SHP77 (cell line): ENCODE data around the gene UBE2O.
A peak's percentile ranks its signal among the peaks of the same experiment; 100 is the strongest.
"Not testable (repeated sequence)": the region's sequence is repeated elsewhere in the genome, so short reads cannot be mapped to it uniquely, and the experiment has no call there.

Source experiments
- DNase-seq, 2 experiments: peaks; one replicate each; lab custom pipeline; 2025; lab: John Stamatoyannopoulos, UW

The UBE2O gene

DNA sequence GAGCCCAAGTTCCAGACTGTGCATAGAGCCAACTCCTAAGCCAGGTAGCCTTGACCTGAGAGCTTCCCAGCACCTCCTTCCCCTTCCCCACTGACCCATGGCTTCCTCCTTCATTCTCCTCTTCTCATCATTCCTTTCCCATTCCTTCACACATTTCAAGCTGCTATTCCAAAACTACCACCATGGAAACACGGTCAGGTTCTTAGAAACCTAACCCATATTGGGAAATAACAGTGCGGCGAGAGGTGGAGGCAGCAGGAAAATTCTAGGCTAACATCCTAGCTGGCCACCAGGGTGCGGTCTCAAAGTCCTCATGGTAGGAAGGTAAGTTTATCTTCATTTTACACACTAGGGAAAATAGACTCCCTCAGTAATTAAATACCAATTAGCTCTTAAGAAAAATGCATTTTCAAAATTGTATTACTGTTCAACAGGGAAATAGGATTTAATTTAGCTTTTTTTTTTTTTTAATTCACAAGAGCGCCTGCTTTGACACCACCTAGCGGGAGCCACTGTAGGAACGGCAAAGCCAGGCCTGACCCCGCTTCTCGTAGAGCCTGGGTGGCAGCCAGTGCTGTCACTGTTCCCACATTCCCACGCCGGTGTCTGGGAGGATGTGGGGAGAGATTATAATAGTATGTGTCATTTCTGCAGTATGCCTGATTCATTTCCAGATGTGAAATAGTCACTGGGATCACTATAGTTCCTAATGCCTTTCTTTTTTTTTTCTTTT lies 82.5 kb downstream of the UBE2O start:
- DNase-seq: no peak

- DNase-seq: no peak
Measured at GRCh38 chr17:76369804-76370203, 83.1 kb downstream of the UBE2O start.

DNA sequence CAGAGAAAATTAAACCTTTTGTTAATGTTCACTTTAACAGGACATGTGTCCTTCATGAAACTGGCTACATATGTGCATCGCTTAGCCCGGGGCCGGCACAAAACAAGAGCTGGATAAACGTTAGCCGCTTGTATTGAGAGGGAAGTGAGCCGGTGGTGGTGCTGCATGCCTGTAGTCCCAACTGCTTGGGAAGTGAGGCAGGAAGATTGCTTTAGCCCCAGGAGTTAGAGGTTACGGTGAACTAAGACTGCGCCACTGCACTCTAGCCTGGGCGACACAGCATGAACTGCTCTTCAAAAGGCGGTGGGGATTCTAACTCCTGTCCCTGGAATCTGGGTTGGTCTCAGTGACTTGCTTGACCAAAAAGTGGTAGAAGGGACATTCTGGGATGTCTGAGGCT lies 83.6 kb downstream of the UBE2O start:
- DNase-seq: no peak

DNA sequence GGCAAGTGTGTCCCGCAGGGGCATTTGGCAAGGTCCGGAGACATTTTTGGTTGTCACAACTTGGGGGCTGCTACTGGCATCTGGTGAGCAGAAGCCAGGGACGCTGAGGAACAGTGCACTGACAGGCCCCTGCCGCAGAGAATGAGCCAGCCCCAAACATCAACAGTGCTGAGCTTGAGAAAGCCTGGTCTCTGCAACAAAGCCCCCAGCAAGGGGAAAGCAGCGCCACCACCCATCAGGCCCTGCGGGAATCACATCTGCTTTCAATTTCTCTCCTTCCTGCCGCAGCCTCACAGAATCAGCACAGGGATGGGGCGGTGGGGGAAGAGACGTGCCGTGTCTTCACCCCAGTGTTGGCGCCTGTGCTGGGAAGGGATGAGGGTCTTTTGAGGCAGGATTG lies 84.4 kb downstream of the UBE2O start:
- DNase-seq: no peak

- no peak for DNase-seq
Measured at GRCh38 chr17:76367642-76368041, 85.3 kb downstream of the UBE2O start.

GRCh38 chr17:76366247-76366646 lies 86.7 kb downstream of the UBE2O start:
- DNase-seq: no peak

DNA sequence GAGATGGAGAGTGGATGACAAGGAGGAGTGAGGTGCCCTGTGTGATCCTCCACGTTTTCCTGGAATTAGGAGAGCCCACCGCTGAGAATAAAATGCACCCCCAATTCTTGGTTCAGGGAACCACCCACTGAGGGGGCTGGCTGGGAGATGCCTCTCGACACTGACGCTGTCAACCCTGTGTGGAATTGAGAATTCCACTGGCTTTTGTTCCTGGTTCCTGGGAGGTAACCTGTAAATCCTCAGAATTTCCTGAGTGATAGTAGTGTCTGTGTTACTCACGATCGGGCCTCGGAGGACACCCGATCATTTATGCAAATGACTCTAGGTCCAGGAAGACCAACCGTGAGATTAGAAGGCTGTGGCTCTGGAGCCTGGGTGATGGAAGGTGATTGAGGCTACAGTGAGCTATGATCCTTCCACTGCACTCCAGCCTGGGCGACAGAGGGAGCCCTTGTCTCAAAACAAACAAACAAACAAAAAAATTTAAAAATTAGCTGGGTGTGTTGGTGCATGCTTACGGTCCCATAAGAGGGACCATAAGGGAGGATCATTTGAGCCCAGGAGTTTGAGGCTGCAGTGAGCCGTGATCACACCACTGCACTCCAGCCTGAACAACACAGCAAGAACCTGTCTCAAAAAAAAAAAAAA lies 87.6 kb downstream of the UBE2O start:
- DNase-seq: no peak

- DNase-seq: no peak
Measured at GRCh38 chr17:76363107-76363842, 89.7 kb downstream of the UBE2O start.

DNA sequence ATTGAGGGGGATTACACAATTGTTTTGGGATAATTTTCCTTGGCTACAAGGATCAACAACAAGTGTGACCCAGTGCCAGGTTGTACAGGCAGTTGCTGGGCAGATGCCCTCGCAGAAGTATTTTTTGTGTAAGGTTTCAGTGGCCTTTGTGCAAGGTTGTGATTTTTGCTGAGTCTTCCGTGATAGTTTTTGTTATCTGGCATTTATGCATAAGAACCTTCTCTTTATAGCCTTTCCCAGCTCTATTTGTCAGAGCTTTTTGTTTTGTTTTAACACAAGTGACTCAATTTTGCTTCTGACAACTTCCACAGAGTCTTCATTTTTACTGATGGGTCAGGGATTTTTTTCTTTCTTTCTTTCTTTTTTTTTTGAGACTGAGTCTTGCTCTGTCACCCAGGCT lies 92.5 kb downstream of the UBE2O start:
- DNase-seq: no peak

- not testable (repeated sequence) for DNase-seq
Measured at GRCh38 chr17:76359776-76360175, 93.2 kb downstream of the UBE2O start.

DNA sequence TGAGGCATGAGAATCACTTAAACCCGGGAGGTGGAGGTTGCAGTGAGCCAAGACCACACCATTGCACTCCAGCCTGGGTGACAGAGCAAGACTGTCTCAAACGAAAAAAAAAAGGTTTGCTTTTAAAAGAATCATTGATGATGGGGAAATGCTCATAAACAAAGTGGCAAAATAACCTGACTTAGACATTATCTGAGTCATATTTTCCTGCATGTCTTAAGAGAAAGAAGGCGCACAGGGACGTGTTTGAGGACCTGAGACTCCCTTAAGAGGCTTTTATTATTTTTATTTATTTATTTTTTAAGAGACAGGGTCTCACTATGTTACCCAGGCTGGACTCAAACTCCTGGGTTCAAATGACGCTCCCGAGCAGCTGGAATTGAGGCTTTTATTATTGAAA lies 93.6 kb downstream of the UBE2O start:
- no peak for DNase-seq

GRCh38 chr17:76357597-76358158 lies 95.3 kb downstream of the UBE2O start:
- no peak for DNase-seq

DNA sequence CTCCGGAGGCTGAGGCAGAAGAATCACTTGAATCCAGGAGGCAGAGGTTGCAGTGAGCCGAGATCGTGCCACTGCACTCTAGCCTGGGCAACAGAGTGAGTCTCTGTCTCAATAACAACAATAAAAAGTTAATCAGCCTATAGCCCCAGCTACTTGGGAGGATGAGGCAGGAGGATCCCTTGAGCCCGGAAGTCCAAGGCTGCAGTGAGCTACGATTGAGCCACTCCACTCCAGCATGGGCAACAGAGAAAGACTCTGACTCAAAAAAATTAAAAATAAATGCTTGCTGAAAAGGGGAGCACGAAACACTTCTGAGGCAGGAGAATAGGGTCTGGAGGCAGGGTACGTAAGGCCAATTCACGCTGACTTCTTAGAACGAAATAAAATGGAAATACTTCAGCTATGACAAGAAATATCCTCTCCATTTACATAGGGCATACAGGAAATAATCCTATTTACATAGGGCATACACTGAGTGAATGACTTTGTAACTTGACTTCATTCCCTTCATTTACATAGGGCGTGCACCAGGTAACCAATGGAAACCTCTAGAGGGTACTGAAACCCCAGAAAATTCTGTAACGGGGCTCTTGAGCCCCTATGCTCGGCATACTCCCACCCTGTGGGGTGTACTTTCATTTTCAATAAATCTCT lies 96.0 kb downstream of the UBE2O start:
- DNase-seq: no peak

DNA sequence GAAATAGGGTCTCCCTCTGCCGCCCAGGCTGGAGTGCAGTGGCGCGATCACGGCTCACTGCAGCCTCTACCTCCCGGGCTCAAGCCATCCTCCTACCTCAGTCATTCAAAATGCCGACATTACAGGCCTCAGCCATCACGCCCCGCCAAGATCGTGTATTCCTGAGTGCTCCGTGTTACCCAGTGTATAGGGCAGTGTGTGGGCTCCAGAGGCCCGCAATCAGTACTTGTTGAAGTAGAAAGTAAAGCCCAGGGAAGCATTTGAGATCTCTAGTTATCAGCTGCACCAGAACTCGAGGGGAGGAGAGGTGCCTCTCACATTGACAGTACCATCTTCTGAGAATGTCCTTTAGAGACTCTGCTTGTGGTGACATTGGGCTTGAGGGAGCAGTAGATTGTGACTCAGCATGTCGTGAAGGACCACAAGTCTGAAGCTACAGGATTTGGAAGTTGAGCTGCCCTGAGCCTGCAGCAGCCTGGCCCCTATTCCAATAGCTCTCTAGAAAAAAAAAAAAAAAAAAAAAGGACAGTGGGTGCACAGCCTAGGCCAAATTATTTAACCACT lies 98.1 kb downstream of the UBE2O start:
- DNase-seq: peak; percentile 22 to 33

GRCh38 chr17:76354317-76354729 lies 98.6 kb downstream of the UBE2O start:
- no peak for DNase-seq

DNA sequence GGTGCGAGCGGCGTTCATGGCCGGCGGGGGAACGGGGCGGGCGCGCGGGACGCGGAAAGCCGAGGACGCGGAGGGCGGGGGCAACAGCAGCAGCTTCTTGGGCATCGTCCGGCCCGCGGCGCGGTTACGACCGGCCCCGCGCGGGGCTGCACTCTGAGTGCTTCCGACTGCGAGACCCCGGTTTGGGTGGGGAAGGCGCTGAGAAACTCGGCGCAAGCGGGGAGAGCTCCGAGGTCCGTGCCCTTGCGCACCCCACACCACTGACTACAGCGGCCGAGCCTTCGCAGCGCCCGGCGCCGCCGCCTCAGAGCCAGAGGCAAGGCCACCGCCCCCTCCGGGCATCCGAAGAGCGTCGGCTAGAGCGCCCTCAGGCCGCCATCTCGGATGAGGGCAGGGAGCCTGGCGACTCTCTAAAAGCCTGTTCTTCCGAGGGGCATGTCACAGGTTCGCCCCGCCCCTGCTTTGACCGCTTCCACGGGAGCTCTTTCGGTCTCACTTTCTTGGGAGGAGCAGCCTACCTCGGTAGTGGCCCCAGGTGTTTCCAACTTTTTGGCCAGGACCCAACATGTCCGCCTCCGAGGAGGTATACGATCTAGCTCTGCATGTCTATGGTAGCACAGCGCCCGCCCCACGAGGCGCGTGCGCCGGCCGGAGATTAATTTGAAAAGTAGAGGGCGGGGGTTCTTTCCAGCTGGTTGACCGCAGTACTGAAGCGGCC lies 99.2 kb downstream of the UBE2O start, which contains the start of gene PRPSAP1:
Gene PRPSAP1 (minus strand): TSS at position 318 of the 718 bp plus-strand sequence. CDS start 213 bp downstream, at position 105.
- peak; percentile 96 for DNase-seq

- peak in 1 of 2 experiments; percentile 54 for DNase-seq
Measured at GRCh38 chr17:76353004-76353598, 99.9 kb downstream of the UBE2O start.

- DNase-seq: no peak
Measured at GRCh38 chr17:76351526-76352071, 101.4 kb downstream of the UBE2O start.

GRCh38 chr17:76350463-76350862 lies 102.5 kb downstream of the UBE2O start:
- no peak for DNase-seq

- DNase-seq: not testable (repeated sequence)
Measured at GRCh38 chr17:76346936-76347335, 106.0 kb downstream of the UBE2O start.
